Activated gamma-delta T cell treated with Interleukin-2 at 50 U/mL for 16 hours (primary cell): ENCODE results near the gene WFDC11.

ENCODE experiments used
- DNase-seq: peaks from one replicate; pipeline ENCODE4 v3.0.0-alpha.2; 2020

The WFDC11 gene

GRCh38 chr20:45621593-45621992 lies 48.4 kb downstream of the WFDC11 start:
- DNase-seq: no peak

GRCh38 chr20:45617591-45617990 lies 52.4 kb downstream of the WFDC11 start:
- DNase-seq: no peak

DNA sequence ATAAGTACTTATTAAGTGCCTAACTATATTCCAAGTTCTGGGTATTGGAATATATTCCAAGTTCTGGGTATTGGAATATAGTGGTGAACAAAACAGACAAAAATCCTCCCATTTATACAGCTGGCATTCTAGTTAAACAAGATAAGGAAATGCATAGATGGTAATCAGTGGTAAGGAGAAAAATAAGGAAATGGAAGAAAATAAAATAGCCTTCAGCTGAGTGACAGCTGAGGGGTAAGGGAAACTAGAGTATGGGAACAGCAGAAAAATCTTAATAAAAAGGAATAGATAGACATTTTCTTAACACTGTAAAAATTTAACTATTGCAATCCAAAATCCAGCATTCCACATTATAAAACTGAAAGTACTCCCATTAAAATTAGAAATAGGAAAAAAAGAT lies 57.7 kb downstream of the WFDC11 start:
- no peak for DNase-seq

DNA sequence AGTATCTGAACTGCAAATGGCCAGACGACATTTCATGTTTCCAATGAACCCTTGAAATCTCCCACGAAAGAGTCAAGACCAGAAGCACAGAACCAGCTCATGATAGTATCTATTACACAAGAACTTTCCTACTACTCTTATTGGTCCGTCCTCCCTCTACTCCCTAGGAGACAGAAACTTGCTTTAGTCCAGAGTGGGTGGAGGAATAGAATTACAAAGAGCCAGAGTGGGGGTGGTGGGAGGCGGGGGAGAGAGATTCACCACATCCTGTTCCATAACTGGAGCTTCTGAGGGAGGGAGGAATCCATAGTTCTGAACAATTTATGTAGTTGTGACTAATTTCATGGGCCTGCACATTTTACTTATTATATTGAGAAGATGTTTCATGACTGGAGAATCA lies 59.0 kb downstream of the WFDC11 start:
- no peak for DNase-seq

- DNase-seq: no peak
Observed at GRCh38 chr20:45607810-45608209, 62.2 kb downstream of the WFDC11 start.
